Endothelial cell of umbilical vein (primary cell): ENCODE results near the gene RAB37. TPM values are rescaled to one million over a fixed set of nuclear protein-coding genes. Genes with fewer than 3 reads are reported as not detected.

Experiments
- BruUV-seq: library from RNA; stranded (reverse); fragments of 400-500 nt; replicated peaks from 2 replicates; lab custom pipeline; 2021; lab: Mats Ljungman, UMichigan
- CTCF ChIA-PET: fragments of 300-600, 350-600 bp; sonication (Branson Sonifier 250); formaldehyde crosslinking; loops from one replicate; lab custom pipeline; 2021; ENCODE audit warnings: antibody characterized with exemption, inconsistent platforms; lab: Charles Lee
- POLR2A ChIA-PET: fragments of 300-600, 350-600 bp; sonication (Branson Sonifier 250); formaldehyde crosslinking; loops from one replicate; lab custom pipeline; 2021; ENCODE audit warnings: antibody characterized with exemption, inconsistent platforms; lab: Charles Lee
- DNase-seq: peaks from one replicate; pipeline ENCODE4 v3.0.0-alpha.2; 2011; ENCODE audit warnings: low read depth, low spot score
- FAIRE-seq: peaks from 2 replicates; lab custom pipeline; 2011; peaks lifted over from hg19 to GRCh38; lab: Jason Lieb, UNC
- H2AFZ ChIP-seq: 2 replicates; pipeline ENCODE4 v1.6.0; 2012; ENCODE audit warnings: low read depth, low read length, control low read depth, inconsistent platforms
- H3K27ac ChIP-seq: 2 replicates; pipeline ENCODE4 v1.5.1; 2011; ENCODE audit warnings: low read depth, mild to moderate bottlenecking, control low read depth, low read length, moderate library complexity; ENCODE audit not compliant: insufficient read depth
- H3K27me3 ChIP-seq, 2 experiments: 2 replicates each; pipeline versions ENCODE4 v1.6.0 to v1.6.1; 2011; ENCODE audit warnings: low read length in 2 of 2, mixed read lengths in 1 of 2; ENCODE audit not compliant: control insufficient read depth in 2 of 2, insufficient read depth in 2 of 2
- H3K36me3 ChIP-seq, 2 experiments: 2 replicates in 1 of 2; 3 replicates in 1 of 2; pipeline ENCODE4 v1.5.1; 2011; ENCODE audit warnings: low read length in 2 of 2, mild to moderate bottlenecking in 1 of 2, moderate library complexity in 1 of 2; ENCODE audit not compliant: control insufficient read depth in 2 of 2, insufficient read depth in 2 of 2; ENCODE audit errors: extremely low read depth in 1 of 2
- H3K4me1 ChIP-seq: 3 replicates; pipeline ENCODE4 v1.5.1; 2011; ENCODE audit warnings: mild to moderate bottlenecking, low read length; ENCODE audit not compliant: control insufficient read depth, insufficient read depth; ENCODE audit errors: extremely low read depth
- H3K4me2 ChIP-seq: 2 replicates; pipeline ENCODE4 v1.6.1; 2011; ENCODE audit warnings: low read length, control low read depth, mixed read lengths; ENCODE audit not compliant: insufficient read depth
- H3K4me3 ChIP-seq, 3 experiments: fragments of 200-600 bp in 1 of 3; sonication (generic), shearing (Covaris generic) in 1 of 3; replicated peaks in 1 of 3; 2 replicates each; pipeline ENCODE4 v1.5.1; 2011 to 2016; ENCODE audit warnings: control low read depth in 3 of 3, low read length in 3 of 3, mild to moderate bottlenecking in 2 of 3, inconsistent platforms in 1 of 3, low read depth in 1 of 3, moderate library complexity in 1 of 3; ENCODE audit not compliant: insufficient read depth in 1 of 3
- H3K79me2 ChIP-seq: 2 replicates; pipeline ENCODE4 v1.6.0; 2012; ENCODE audit warnings: low read length, inconsistent platforms; ENCODE audit not compliant: control insufficient read depth, insufficient read depth
- H3K9ac ChIP-seq: replicated peaks from 2 replicates; pipeline ENCODE3; 2011; ENCODE audit warnings: low read length, control low read depth; ENCODE audit not compliant: insufficient read depth; ENCODE audit errors: extremely low read depth
- H3K9me1 ChIP-seq: replicated peaks from 3 replicates; pipeline ENCODE4 v1.6.0; 2011; ENCODE audit warnings: mild to moderate bottlenecking, low read length; ENCODE audit not compliant: control insufficient read depth, insufficient read depth; ENCODE audit errors: extremely low read depth
- H3K9me3 ChIP-seq: replicated peaks from 2 replicates; pipeline ENCODE4 v1.5.1; 2012; ENCODE audit warnings: low read length, inconsistent platforms; ENCODE audit not compliant: control insufficient read depth, insufficient read depth
- H4K20me1 ChIP-seq: replicated peaks from 2 replicates; pipeline ENCODE3; 2011; ENCODE audit warnings: mild to moderate bottlenecking, low read length; ENCODE audit not compliant: control insufficient read depth, insufficient read depth; ENCODE audit errors: extremely low read depth
- CTCF ChIP-seq, 2 donors: IDR thresholded peaks; 1 replicate in 1 of 2; 2 replicates in 1 of 2; pipeline ENCODE4 v1.5.1; 2011; ENCODE audit warnings: low read length in 2 of 2, mild to moderate bottlenecking in 2 of 2, moderate library complexity in 2 of 2, control low read depth in 1 of 2, inconsistent platforms in 1 of 2, low read depth in 1 of 2; ENCODE audit not compliant: insufficient read depth in 1 of 2; ENCODE audit errors: extremely low read depth in 1 of 2
- EZH2 ChIP-seq: IDR thresholded peaks from 2 replicates; pipeline ENCODE4 v1.6.1; 2012; ENCODE audit warnings: borderline replicate concordance, low read depth, mild to moderate bottlenecking, moderate library complexity, low read length, inconsistent platforms; ENCODE audit not compliant: severe bottlenecking
- FOS ChIP-seq: IDR thresholded peaks from 2 replicates; pipeline ENCODE4 v1.6.1; 2011; ENCODE audit warnings: mild to moderate bottlenecking, low read length, moderate library complexity, borderline replicate concordance; ENCODE audit not compliant: insufficient read depth
- GATA2 ChIP-seq: IDR thresholded peaks from 2 replicates; pipeline ENCODE4 v1.7.0; 2011; ENCODE audit warnings: low read depth, mild to moderate bottlenecking, moderate library complexity, mixed read lengths, low read length; ENCODE audit not compliant: insufficient read length, insufficient read depth
- JUN ChIP-seq: IDR thresholded peaks from 2 replicates; pipeline ENCODE4 v1.6.1; 2011; ENCODE audit warnings: borderline replicate concordance, low read depth; ENCODE audit not compliant: insufficient read length, insufficient read depth
- MAX ChIP-seq: IDR thresholded peaks from 2 replicates; pipeline ENCODE4 v1.6.1; 2011; ENCODE audit not compliant: insufficient read depth, insufficient read length
- MYC ChIP-seq: IDR thresholded peaks from one replicate; pipeline ENCODE4 v1.6.1; 2011; ENCODE audit warnings: mild to moderate bottlenecking, low read depth, low read length
- POLR2A ChIP-seq: IDR thresholded peaks from 2 replicates; pipeline ENCODE4 v1.6.1; 2012; ENCODE audit warnings: low read depth, mild to moderate bottlenecking, control low read depth, low read length
- POLR2AphosphoS5 ChIP-seq: IDR thresholded peaks from 2 replicates; pipeline ENCODE4 v1.6.1; 2012; ENCODE audit warnings: low read depth, mild to moderate bottlenecking, control low read depth, low read length, moderate library complexity; ENCODE audit not compliant: insufficient read depth
- dilution Hi-C: fragments of 300-500 bp; cut with MboI; formaldehyde crosslinking; loops from one replicate; pipeline ENCODE4 v1.15.0; 2019; ENCODE audit warnings: low sequenced_read_pairs; ENCODE audit not compliant: extremely low pct_ligation_motif_present
- intact Hi-C: fragments of 100-400 bp; cut with micrococcal nuclease; formaldehyde crosslinking; loops from one replicate; pipeline ENCODE4 v1.10.0; 2022
- polyA plus RNA-seq, 4 experiments: library from polyadenylated mRNA; depleted of rRNA in 3 of 4; stranded (reverse) in 3 of 4; unstranded in 1 of 4; fragments of >200 nt; gene quantifications; 2 replicates each; pipeline versions ENCODE4 v1.2.1 to v1.2.3, GENCODE V29; 2011 to 2012; ENCODE audit warnings: missing spikeins in 1 of 4
- total RNA-seq: library from RNA; stranded (reverse); gene quantifications from 2 replicates; pipeline ENCODE4 v1.2.3, GENCODE V29; 2021

The RAB37 gene
- total and polyA plus RNA-seq, 2 donors (not counting 3 experiments of a cell fraction or from before 2014, with no cell fraction given): 0.11 TPM; not detected in 1

GRCh38 chr17:74742978-74743545 is 6.0 kb downstream of the RAB37 start:
- Histone ChIP-seq H3K4me3 (no peak overlapping the region), H3K27me3 (peaks cover 7 to 16% of the 10 kb centered on the region in 2 experiments), H3K9me3 (no peaks in the 10 kb centered on the region), H4K20me1 (no peaks in the 10 kb centered on the region), H2AFZ (no peak overlapping the region), H3K4me2 (no peak overlapping the region), H3K4me1 (peaks cover 8% of the 10 kb centered on the region), H3K9ac (no peak overlapping the region), H3K36me3 (no peaks in the 10 kb centered on the region), H3K27ac (no peak overlapping the region), H3K9me1 (no peaks in the 10 kb centered on the region), H3K79me2 (no peaks in the 10 kb centered on the region)
- intact Hi-C loops: loop anchor here (5.0 to 10.0 kb wide), 2 partner anchors 49 to 1428 kb away; partner anchors contain the start of gene CDC42EP4
- FAIRE-seq (no peak), DNase-seq (no peak)
- dilution Hi-C loops: no loop called here
- ChIA-PET POLR2A (no interaction called here), CTCF (interaction anchor here (1.1 to 2.5 kb wide), 2 partner anchors 86 to 215 kb away, joined by 3 to 15 read pairs; no protein-coding TSS in a partner anchor)
- TF ChIP-seq POLR2A: no peak
- no peak for TF ChIP-seq MAX
- TF ChIP-seq CTCF (IDR thresholded peaks at IDR 0.05; ENCODE audit: extremely low read depth in 1 of 2, insufficient read depth in 1 of 2, low read depth in 1 of 2, low read length in 2 of 2): no peak
- no peak for TF ChIP-seq POLR2AphosphoS5
- no peak for TF ChIP-seq EZH2
- no peak for TF ChIP-seq MYC
- no peak for TF ChIP-seq JUN
- TF ChIP-seq FOS: no peak
- no peak for TF ChIP-seq GATA2
- no TSS peak for BruUV-seq
